Tracheal epithelial cell (primary cell): ENCODE measurements around the gene CPA5. TPM values are rescaled to one million over a fixed set of nuclear protein-coding genes. Genes with fewer than 3 reads are reported as not detected.

Experiments
- total RNA-seq: library from RNA; depleted of rRNA; stranded (reverse); fragments of >200 nt; gene quantifications from 2 replicates; pipeline ENCODE4 v1.2.1, GENCODE V29; 2014

The CPA5 gene, protein sequence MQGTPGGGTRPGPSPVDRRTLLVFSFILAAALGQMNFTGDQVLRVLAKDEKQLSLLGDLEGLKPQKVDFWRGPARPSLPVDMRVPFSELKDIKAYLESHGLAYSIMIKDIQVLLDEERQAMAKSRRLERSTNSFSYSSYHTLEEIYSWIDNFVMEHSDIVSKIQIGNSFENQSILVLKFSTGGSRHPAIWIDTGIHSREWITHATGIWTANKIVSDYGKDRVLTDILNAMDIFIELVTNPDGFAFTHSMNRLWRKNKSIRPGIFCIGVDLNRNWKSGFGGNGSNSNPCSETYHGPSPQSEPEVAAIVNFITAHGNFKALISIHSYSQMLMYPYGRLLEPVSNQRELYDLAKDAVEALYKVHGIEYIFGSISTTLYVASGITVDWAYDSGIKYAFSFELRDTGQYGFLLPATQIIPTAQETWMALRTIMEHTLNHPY
- total RNA-seq: not detected in 2 replicates

GRCh38 chr7:130344271-130344866 is at the start of gene CPA5:
Gene CPA5 (plus strand): TSS chr7:130344816. CDS start chr7:130346486, 1,670 bp downstream.

DNA sequence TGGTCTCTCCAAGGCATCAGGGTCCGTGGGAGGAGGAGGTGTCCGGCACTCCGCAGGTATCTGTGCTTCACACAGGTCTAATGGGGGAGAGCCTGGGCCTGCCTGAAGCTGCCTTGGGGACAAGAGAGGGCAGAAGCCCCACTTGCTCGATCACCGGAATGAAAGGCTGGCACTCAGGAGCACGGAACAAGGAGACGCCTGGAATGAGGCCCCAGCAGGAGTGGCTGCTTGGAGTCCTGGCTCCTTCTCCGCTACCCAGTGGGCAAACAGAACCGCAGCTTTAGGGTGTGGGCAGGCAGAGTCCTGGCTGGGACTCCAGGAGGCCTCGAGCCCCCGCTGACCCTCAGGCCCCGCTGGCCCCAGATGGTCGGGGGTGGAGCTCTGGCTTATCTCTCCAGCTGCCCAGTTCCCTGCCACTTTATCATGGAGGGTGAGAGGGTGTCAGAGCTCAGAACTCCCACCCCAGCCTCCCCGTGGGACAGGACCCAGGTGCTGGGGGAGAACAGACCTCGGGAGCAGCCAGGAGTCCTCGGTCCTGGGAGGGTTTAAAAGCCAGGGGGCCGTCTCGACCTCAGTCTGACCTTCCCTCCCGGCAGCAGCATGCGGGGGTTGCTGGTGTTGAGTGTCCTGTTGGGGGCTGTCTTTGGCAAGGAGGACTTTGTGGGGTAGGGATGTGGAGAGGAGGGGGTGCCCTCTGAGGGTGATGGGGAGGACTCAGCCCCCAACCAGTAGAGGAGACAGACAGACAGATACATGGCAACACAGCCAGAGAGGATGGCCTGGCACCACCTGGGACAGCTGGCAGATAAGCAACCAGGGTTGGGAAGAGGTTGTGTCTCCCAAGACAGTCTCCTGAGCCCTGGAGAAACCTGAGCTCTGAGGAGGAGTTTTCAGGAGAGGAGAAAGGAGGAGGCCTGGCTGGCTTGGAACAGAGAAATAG is 35.6 kb downstream of the CPA5 start, which contains the start of gene CPA1:
Gene CPA1 (plus strand): TSS at position 574 of the 940 bp plus-strand sequence. CDS start 27 bp downstream, at position 601.

Other genes starting within 250 kb of the CPA5 start
- 5.1 and 9.4 TPM in 2 replicates for gene TMEM209, start 139.4 kb upstream of the CPA5 start, total RNA-seq
- gene SSMEM1, start 137.0 kb upstream of the CPA5 start, total RNA-seq: not detected in 2 replicates
- gene CPA2, start 78.0 kb upstream of the CPA5 start, total RNA-seq: 0.43 TPM in 1 of 2 replicates, not detected in the other
- gene CPA4, start 51.7 kb upstream of the CPA5 start, total RNA-seq: 6.6 and 7.2 TPM in 2 replicates
- not detected in 2 replicates for gene CPA1, start 35.7 kb downstream of the CPA5 start, total RNA-seq
- gene CEP41, start 96.2 kb downstream of the CPA5 start, total RNA-seq: 10.6 and 12.1 TPM in 2 replicates
- gene MEST, start 147.3 kb downstream of the CPA5 start, total RNA-seq: 12.0 and 15.1 TPM in 2 replicates